ENCODE results near the gene CCDC92B. TPM values are rescaled to one million over a fixed set of nuclear protein-coding genes. Genes with fewer than 3 reads are reported as not detected.

The CCDC92B gene
- total and polyA plus RNA-seq, 10 of the 15 experiments (the other 5 are each of a cell fraction or from before 2014, with no cell fraction given), result not detected

DNA sequence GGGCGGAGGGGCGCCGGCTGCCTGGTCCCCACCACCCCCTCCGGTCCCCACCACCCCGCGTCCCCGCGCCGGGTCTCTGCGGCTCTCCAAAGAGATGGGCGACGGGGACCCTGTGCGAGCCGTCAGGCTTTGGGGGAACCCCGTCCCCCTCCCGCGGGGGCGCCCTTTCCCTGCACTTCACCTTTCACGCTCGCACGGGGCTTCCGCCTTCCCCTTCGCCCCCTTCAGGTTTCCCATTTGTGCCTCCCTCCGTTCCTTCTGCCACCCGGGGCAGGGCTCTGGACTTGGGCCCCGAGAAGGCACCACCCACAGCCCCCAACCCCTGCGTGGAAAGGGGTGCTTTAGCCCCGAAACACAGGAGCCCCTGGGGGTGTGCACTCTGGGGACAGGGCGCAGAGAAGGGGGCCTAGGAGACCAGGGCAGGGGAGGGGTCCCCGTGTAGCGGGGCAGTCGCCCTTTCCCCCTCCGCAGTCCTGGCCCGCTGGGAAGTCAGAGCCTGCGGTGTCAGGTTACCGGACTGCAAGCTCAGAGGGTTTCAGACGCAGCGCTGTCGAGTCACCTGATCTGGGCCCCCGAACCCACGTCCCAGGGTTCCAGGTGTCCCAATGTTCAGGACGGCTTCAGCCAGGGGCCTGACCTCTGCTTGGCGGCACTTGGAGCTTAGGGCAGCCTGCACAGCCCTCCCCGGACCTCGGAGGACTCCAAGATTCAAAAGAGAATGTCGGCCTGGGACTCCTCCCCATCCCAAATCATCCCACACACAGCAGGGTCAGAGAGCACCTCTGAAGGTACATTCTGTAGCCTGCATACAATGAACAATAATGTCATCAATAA lies 6.7 kb upstream of the CCDC92B start:
- CTCF ChIA-PET, result no interaction called here
- no TSS peak for BruUV-seq (replicated peaks)
- Histone ChIP-seq H3K36me3 (ENCODE audit: control insufficient read depth in 2 of 2, insufficient read depth in 2 of 2, low read length in 1 of 2) (no peaks in the 10 kb centered on the region), H3K79me2 (ENCODE audit: control insufficient read depth, insufficient read depth, low read length) (no peaks in the 10 kb centered on the region), H2AFZ (ENCODE audit: control insufficient read depth, low read depth, low read length) (no peak overlapping the region), H3K4me3 (no peak overlapping the region), H3K4me2 (ENCODE audit: control insufficient read depth, insufficient read depth) (no peak overlapping the region), H3K9me3 (replicated peaks; ENCODE audit: control insufficient read depth, insufficient read depth, low read length) (no peaks in the 10 kb centered on the region), H3K27me3 (replicated peaks in 1 of 2; ENCODE audit: control insufficient read depth in 2 of 2, insufficient read depth in 2 of 2, low read length in 1 of 2) (no peaks in the 10 kb centered on the region; a peak in 2 of 4 replicates), H3K4me1 (ENCODE audit: control insufficient read depth, insufficient read depth, low read length) (no peaks in the 10 kb centered on the region), H4K20me1 (ENCODE audit: control insufficient read depth, insufficient read depth) (0 out of 2 replicates have a peak, but pooled peaks cover 3% of the 10 kb centered on the region), H3K27ac (ENCODE audit: control insufficient read depth, insufficient read depth) (no peak overlapping the region), H3K9ac (ENCODE audit: control insufficient read depth, insufficient read depth, low read length) (no peak overlapping the region)
- FAIRE-seq (no peak), ATAC-seq (no peak), DNase-seq (ENCODE audit: low read depth, low spot score) (no peak)
- intact Hi-C loops (cut with micrococcal nuclease; ENCODE audit: unreplicated experiment) (no loop called here), in situ Hi-C loops (cut with MboI) (no loop called here)
- 9% methylated on average over 28 of the region's 46 CpGs for WGBS (ENCODE audit: insufficient coverage, insufficient replicate concordance, low lambda C conversion rate, missing lambda C conversion rate)
- POLR2A ChIA-PET, result no interaction called here
- SMC1A ChIA-PET (ENCODE audit: uncharacterized antibody, unreplicated experiment), result no interaction called here
- RAD21 ChIA-PET (ENCODE audit: unreplicated experiment), result no interaction called here
- TF ChIP-seq DPF2 (IDR thresholded peaks at IDR 0.05) (no peak), NRF1 (conservative IDR thresholded peaks at IDR 0.05; ENCODE audit: low read depth, low read length) (no peak), POU2F2 (IDR thresholded peaks at IDR 0.05; ENCODE audit: borderline replicate concordance, low read depth, low read length) (no peak)

DNA sequence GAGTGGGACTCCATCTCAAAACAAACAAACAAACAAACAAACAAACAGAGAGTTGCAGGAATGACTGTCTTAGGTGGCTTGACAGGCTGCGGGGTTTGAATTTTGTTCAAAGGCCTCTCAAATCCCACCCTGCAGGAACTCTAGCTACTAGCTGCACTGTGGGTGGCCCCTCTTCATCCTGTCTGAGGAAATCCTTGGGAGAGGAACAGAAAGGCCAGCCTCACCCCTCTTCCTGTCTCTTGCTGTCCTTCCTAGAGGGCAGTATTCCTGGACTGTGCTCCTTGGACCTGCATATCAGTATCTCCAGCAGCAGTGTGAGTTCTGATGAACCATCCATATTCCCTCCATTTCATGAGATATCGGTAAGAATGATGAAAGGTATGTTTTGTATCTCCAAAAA lies 2.0 kb upstream of the CCDC92B start:
- BruUV-seq (replicated peaks), result no TSS peak
- Histone ChIP-seq H3K9ac (ENCODE audit: control insufficient read depth, insufficient read depth, low read length) (no peak overlapping the region), H3K79me2 (ENCODE audit: control insufficient read depth, insufficient read depth, low read length) (no peaks in the 10 kb centered on the region), H3K27me3 (replicated peaks in 1 of 2; ENCODE audit: control insufficient read depth in 2 of 2, insufficient read depth in 2 of 2, low read length in 1 of 2) (peaks cover 0 to 3% of the 10 kb centered on the region in 2 experiments; a peak in 3 of 4 replicates), H3K36me3 (ENCODE audit: control insufficient read depth in 2 of 2, insufficient read depth in 2 of 2, low read length in 1 of 2) (no peaks in the 10 kb centered on the region), H2AFZ (ENCODE audit: control insufficient read depth, low read depth, low read length) (no peak overlapping the region), H3K4me1 (ENCODE audit: control insufficient read depth, insufficient read depth, low read length) (no peaks in the 10 kb centered on the region), H3K4me2 (ENCODE audit: control insufficient read depth, insufficient read depth) (no peak overlapping the region), H3K4me3 (no peak overlapping the region), H3K9me3 (replicated peaks; ENCODE audit: control insufficient read depth, insufficient read depth, low read length) (no peaks in the 10 kb centered on the region), H3K27ac (ENCODE audit: control insufficient read depth, insufficient read depth) (no peak overlapping the region), H4K20me1 (ENCODE audit: control insufficient read depth, insufficient read depth) (0 out of 2 replicates have a peak, but pooled peaks cover 3% of the 10 kb centered on the region)
- ChIA-PET RAD21 (ENCODE audit: unreplicated experiment) (no interaction called here), POLR2A (no interaction called here), CTCF (no interaction called here), SMC1A (ENCODE audit: uncharacterized antibody, unreplicated experiment) (no interaction called here)
- no peak for ATAC-seq
- intact Hi-C loops (cut with micrococcal nuclease; ENCODE audit: unreplicated experiment), result no loop called here
- in situ Hi-C loops (cut with MboI), result no loop called here
- WGBS (ENCODE audit: insufficient coverage, insufficient replicate concordance, low lambda C conversion rate, missing lambda C conversion rate), result 40% methylated on average over 2 of the region's 2 CpGs
- DNase-seq (ENCODE audit: low read depth, low spot score), result no peak
- FAIRE-seq, result no peak
- TF ChIP-seq FOS (IDR thresholded peaks at IDR 0.05; ENCODE audit: borderline replicate concordance, extremely low read depth, insufficient read length), result no peak
- TF ChIP-seq BCL11A (IDR thresholded peaks at IDR 0.05; ENCODE audit: low read depth, low read length), result no peak
- no peak for TF ChIP-seq SMAD5 (IDR thresholded peaks at IDR 0.05; ENCODE audit: low read depth)
- TF ChIP-seq, protein P1, sequence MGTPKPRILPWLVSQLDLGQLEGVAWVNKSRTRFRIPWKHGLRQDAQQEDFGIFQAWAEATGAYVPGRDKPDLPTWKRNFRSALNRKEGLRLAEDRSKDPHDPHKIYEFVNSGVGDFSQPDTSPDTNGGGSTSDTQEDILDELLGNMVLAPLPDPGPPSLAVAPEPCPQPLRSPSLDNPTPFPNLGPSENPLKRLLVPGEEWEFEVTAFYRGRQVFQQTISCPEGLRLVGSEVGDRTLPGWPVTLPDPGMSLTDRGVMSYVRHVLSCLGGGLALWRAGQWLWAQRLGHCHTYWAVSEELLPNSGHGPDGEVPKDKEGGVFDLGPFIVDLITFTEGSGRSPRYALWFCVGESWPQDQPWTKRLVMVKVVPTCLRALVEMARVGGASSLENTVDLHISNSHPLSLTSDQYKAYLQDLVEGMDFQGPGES (IDR thresholded peaks at IDR 0.05), result no peak
- TF ChIP-seq NFXL1 (IDR thresholded peaks at IDR 0.05; ENCODE audit: borderline replicate concordance), result no peak
- TF ChIP-seq MTA2 (IDR thresholded peaks at IDR 0.05; ENCODE audit: low read depth), result no peak
- no peak for TF ChIP-seq CTCF (IDR thresholded peaks at IDR 0.05 in 2 of 3, conservative IDR thresholded peaks at IDR 0.05 in 1 of 3; ENCODE audit: control insufficient read depth in 2 of 3, extremely low read depth in 1 of 3, insufficient read depth in 1 of 3, low read depth in 3 of 3, low read length in 3 of 3)
- no peak for TF ChIP-seq SIX5 (IDR thresholded peaks at IDR 0.05; ENCODE audit: low read depth, low read length, severe bottlenecking)
- TF ChIP-seq MTA3 (IDR thresholded peaks at IDR 0.05; ENCODE audit: borderline replicate concordance, low read length), result no peak
- no peak for TF ChIP-seq STAT3 (IDR thresholded peaks at IDR 0.05; ENCODE audit: low read depth, low read length)
- TF ChIP-seq CBX3 (IDR thresholded peaks at IDR 0.05; ENCODE audit: borderline replicate concordance, low read depth), result no peak
- TF ChIP-seq RAD21 (IDR thresholded peaks at IDR 0.05; ENCODE audit: insufficient read depth, low read depth, low read length), result no peak

All from GM12878 (cell line).